Skeletal muscle satellite cell (primary cell): ENCODE measurements around the gene LRRC56.

Experiments used
- H3K27me3 ChIP-seq: 2 replicates; pipeline ENCODE4 v1.7.0; 2013; ENCODE audit warnings: low read length; ENCODE audit not compliant: control insufficient read depth, insufficient read depth
- H3K36me3 ChIP-seq: 2 replicates; pipeline ENCODE4 v1.7.0; 2013; ENCODE audit warnings: mild to moderate bottlenecking, control low read depth, low read length; ENCODE audit not compliant: insufficient read depth
- H3K4me1 ChIP-seq: 2 replicates; pipeline ENCODE4 v1.7.0; 2013; ENCODE audit warnings: low read length; ENCODE audit not compliant: control insufficient read depth, insufficient read depth
- H3K4me2 ChIP-seq: 2 replicates; pipeline ENCODE4 v1.7.0; 2013; ENCODE audit warnings: mild to moderate bottlenecking, low read length
- H3K4me3 ChIP-seq: 2 replicates; pipeline ENCODE4 v1.7.0; 2013; ENCODE audit warnings: low read length
- H3K9ac ChIP-seq: 2 replicates; pipeline ENCODE4 v1.7.0; 2013; ENCODE audit warnings: mild to moderate bottlenecking, low read depth, low read length, moderate library complexity
- H3K9me3 ChIP-seq: replicated peaks from 2 replicates; pipeline ENCODE4 v1.7.0; 2013; ENCODE audit warnings: mild to moderate bottlenecking, control low read depth, low read length

The LRRC56 gene

DNA sequence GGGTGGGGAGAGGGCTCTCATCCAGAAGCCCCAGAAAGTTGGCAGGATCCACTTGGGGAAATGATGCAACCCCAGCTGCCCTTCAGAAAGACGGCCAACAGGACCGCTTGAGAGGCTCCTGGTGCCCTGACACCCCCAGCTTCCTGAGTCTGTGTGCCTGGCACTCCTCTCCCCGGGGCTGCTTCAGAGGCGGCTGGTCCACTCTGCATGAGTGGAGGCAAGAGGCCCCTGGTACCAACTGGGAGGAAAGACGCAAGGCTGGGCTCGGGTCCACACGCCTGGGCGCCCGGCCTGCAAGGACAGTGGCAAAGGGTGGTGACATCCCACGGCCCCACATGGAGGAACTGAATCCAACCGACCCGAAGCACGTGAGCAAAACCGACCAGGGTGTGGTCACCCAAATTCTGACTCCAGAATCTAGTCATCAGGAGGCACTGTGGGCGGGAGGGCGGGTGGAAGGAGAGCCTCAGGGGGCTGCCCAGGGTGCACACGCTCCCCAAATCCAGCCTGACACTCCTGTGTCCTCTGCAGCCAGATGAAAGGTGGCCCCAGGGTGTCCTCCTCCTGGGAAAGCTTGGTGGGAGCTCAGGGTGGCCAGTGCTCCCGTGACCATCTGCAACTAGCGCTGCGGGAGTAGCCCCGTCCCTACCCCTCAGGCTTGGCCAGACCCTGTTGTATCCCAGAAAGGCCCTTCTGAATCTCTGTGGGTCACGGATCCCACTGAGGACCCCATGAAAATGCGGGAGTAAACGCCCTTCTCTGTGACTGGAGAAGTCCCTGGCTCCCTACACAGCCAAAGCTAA lies 33.9 kb upstream of the LRRC56 start:
- peak overlapping the region; percentile 88 for H3K4me3 ChIP-seq

DNA sequence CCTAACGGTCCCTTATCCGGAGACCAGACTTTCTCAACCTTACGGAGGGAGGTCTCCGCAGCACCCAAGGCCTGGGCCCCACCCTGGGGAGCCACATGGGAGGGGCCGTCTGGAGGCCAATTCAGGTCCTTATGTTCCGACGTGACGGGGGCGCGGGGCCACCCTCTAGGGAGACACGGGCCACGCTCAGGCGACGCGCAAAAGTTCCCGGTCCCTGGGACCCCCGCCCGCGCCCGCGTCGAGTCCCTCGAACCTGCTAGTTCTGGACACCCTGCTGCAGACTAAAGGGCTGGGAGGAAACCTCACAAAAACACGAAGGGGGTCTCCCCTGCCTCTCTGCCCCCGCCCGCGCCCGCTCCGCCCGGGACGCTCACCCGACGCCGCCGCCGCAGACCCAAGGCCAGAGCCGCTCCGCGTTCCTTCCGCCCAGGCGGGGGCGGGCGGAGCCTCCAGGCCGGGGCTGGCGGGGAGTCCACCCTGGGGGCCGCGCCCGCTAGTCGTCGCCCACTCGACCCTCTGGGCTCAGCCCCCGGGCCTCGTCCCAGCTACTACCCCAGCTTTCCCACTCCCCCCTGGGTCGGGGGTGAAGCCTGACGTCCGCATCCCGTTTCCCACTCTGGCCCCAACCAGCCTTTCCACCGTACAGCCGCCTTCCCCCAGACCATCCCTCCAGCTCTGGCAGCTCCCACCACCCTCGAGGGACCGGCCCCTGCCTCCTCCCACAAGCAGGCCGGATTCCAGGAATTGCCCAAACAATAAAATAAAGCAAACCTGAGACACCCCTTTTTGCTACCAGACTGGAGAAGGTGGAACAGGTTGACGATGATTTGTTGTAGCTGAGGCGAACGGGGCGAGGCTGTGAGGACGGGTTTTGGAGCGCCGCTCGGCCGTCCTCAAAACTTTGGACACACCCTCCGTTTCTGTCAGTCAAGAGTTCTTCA lies 33.0 kb upstream of the LRRC56 start:
- Histone ChIP-seq H3K4me3 (peak overlapping the region; percentile 88), H3K4me1 (peaks cover 39% of the 10 kb centered on the region), H3K9me3 (no peaks in the 10 kb centered on the region), H3K36me3 (peaks cover 34% of the 10 kb centered on the region), H3K4me2 (peak overlapping the region; percentile 96), H3K27me3 (no peaks in the 10 kb centered on the region), H3K9ac (peak overlapping the region; percentile 99)

More for the DNA sequence above, 33.9 kb upstream of the LRRC56 start:
- Histone ChIP-seq H3K9ac (peak overlapping the region; percentile 99), H3K4me1 (peaks cover 39% of the 10 kb centered on the region), H3K36me3 (peaks cover 40% of the 10 kb centered on the region), H3K27me3 (no peaks in the 10 kb centered on the region), H3K4me2 (peak overlapping the region; percentile 96), H3K9me3 (no peaks in the 10 kb centered on the region)

DNA sequence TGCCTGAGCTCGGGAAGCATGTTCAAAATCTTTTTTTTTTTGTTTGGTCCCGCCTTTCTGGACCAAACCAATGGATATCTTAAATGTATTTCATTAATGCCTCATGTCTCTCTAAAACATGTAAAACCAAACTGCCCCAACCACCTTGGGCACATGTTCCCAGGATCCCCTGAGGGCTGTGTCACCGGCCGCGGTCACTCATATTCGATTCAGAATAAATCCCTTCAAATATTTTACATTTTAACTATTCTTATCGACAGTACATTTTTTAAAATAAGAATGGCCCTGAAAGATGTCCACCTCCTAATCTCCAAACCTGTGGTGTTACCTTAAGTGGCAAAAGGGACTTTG lies 32.4 kb upstream of the LRRC56 start:
- Histone ChIP-seq H3K4me1 (peaks cover 39% of the 10 kb centered on the region), H3K9me3 (no peaks in the 10 kb centered on the region), H3K4me3 (peak overlapping the region; percentile 88), H3K27me3 (no peaks in the 10 kb centered on the region), H3K4me2 (peak overlapping the region; percentile 96), H3K36me3 (peaks cover 31% of the 10 kb centered on the region), H3K9ac (peak overlapping the region; percentile 99)

DNA sequence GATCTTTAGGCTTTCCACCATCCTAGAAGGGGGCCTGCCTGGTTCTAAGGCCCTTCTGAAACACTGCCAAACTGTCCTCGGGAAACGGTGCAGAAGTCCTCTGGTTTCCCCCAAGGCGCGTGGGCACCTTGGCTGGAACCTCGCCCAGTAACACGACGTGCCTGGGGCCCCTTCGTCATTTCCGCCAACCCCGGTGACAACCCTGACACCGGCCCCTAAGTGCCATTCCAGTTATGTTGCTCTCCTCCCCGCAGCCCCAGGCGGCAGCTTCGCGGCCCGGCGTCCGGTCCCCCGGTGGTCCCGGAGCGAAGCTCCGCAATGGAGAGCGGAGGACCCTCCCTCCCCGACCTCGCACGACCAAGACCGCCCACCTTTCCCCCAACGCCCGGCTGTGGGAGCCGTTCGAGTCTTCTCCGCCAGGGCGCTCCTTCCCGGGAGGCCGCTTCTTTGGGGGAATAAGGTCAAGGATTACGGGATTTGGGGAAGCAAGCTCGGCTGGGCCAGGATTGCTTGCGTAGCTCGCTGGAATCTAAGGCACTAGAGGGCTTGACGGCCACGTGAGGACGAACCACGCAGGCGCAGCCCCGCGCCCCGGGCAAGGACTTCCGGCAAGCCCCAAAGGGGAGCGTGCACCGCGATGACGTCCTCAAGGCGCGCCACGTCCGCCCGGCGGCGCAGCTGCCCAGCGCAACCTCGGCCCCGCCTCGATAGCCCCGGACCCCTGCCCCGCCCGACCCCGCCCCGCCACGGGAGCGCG lies 30.9 kb upstream of the LRRC56 start:
- Histone ChIP-seq H3K4me1 (peaks cover 39% of the 10 kb centered on the region), H3K4me2 (peak overlapping the region; percentile 96), H3K9me3 (no peaks in the 10 kb centered on the region)

DNA sequence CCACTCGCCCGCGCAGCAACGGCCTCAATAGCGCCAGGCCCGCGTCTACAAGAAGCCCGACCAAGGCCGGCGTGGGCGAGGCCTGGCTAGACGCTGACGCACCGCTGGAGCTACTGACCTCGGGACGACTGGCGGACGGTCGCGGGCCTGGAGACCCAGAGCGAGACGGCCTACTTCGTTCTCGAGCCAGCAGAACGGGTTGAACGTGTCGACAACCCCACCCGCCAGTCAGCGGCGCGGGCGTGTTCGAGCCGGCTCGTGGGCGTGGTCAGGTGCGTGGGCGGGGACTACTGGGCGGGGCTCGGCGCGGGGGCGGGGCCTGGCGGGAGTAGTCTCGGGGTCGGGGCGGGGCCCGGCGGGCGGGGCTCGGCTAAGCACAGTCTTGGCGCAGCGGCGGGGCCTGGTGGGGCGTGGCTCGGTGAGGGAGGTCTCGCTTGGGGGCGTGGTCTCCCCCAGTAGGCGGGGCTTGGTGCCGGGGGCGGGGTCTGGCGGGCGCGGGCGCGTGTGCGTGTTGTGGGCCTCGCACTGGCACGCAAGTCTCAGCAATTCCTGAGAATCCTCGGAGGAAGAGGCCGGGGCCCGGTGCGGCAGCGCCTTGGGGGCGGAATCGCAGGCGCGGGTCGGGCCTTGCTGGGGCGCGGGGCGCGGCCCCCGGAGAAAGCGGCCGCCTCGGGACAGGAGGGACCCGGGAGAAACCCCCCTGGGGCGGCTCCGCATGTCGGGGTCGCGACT lies 30.2 kb upstream of the LRRC56 start, which contains the start of gene RNH1:
Gene RNH1 (minus strand): TSS at position 248 of the 732 bp plus-strand sequence. CDS start 5,080 bp downstream, outside the sequence.
- Histone ChIP-seq H3K27me3 (no peaks in the 10 kb centered on the region), H3K36me3 (peaks cover 17% of the 10 kb centered on the region), H3K4me1 (peaks cover 36% of the 10 kb centered on the region), H3K4me3 (peak within 1 kb of the TSS; percentile 90), H3K4me2 (peak within 1 kb of the TSS; percentile 99), H3K9ac (peak within 1 kb of the TSS; percentile 99), H3K9me3 (no peaks in the 10 kb centered on the region)

More for the DNA sequence above, 30.9 kb upstream of the LRRC56 start:
- Histone ChIP-seq H3K9ac (peak overlapping the region; percentile 99), H3K27me3 (no peaks in the 10 kb centered on the region), H3K4me3 (peak overlapping the region; percentile 88), H3K36me3 (peaks cover 22% of the 10 kb centered on the region)

DNA sequence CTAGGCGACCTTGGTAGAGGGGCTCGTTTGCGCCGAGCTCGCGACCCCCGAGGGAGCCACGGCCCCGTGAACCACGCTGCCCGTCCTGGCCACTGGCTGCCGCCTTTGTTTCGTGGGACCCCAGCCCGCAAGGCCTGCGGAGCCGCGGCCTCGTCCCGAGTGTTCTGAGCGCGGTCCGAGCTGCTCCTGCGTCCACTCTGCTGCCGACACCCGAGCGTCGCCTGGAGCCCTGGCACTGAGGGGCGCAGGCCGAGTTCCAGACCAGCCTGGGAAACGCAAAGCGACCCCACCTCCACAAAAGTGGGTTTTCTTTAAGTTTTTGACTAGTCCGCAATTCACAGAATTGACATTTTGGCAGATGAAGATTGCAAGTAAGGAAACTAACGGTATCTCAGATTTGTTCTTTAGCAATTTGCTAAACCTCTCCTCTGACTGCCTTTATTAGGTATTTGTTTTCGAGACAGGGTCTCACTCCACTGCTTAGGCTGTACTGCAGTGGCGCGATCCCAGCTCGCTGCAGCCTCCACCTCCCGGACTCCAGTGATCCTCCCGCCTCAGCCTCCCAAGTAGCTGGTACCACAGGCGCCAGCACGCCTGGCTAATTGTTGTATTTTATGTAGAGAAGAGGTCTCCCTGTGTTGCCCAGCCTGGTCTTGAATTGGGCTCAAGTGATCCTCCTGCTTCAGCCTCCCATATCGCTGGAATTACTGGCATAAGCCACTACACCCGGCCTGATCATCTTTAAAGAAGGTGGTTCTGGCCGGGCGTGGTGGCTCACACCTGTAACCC lies 29.4 kb upstream of the LRRC56 start:
- Histone ChIP-seq H3K4me1 (peaks cover 29% of the 10 kb centered on the region), H3K4me3 (peak overlapping the region; percentile 90), H3K9ac (peak overlapping the region; percentile 99), H3K4me2 (peak overlapping the region; percentile 99), H3K36me3 (peaks cover 22% of the 10 kb centered on the region), H3K27me3 (no peaks in the 10 kb centered on the region), H3K9me3 (no peaks in the 10 kb centered on the region)

DNA sequence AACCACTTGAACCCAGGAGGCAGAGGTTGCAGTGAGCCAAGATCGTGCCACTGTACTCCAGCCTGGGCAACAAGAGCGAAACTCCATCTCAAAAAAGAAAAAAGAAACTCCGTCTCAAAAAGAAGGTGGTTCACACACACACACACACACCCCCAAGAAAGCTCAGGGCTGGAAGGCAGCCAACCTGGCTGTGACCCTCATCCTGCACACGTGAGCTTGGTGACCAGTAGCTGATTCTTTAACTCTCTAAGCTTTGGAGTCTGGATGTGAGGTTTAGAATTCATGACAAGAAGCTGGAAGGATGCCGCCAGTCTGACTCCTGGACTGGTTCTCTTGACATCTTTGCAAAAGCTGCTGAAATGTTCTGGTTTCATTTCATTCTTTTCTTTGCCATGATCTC lies 28.4 kb upstream of the LRRC56 start:
- Histone ChIP-seq H3K4me3 (no peak overlapping the region), H3K4me2 (no peak overlapping the region), H3K36me3 (peaks cover 28% of the 10 kb centered on the region), H3K4me1 (peaks cover 20% of the 10 kb centered on the region), H3K27me3 (no peaks in the 10 kb centered on the region), H3K9me3 (no peaks in the 10 kb centered on the region), H3K9ac (no peak overlapping the region)

DNA sequence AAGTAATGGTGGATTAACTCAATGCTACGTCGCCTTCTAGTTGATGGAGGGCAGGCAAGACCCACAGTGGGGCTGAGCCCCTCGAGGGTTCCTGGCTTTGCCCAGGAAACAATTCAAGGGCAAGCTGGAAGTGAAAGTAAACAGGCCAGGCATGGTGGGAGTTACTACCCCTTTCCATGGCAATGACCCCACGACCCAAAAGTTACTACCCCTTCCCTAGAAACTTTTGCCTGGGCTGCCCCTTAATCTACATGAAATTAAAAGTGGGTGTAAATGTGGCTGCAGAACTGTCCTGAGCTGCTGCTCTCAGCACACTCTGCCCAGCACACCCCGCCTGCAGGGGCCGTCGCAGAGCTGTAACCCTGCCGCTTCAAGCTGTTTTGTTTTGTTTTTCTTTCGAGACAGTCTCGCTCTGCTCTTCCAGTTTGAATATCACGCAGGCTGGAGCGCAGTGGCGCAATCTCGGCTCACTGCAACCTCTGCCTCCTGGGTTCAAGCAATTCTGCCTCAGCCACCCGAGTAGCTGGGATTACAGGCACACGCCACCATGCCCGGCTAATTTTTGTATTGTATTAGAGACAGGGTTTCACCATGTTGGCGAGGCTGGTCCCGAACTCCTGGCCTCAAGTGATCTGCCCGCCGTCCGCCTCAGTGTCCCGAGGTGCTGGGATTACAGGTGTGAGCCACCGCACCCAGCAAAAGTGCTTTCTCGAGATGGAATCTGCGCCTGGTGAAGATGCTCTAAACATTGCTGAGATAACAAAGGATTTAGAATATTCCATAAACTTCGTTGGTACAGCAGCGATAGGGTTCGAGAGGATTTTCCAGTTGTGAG lies 24.3 kb upstream of the LRRC56 start:
- H3K4me3 ChIP-seq, result no peak overlapping the region
- H3K27me3 ChIP-seq, result no peaks in the 10 kb centered on the region
- H3K9ac ChIP-seq, result no peak overlapping the region
- H3K36me3 ChIP-seq, result peaks cover 33% of the 10 kb centered on the region
- peaks cover 2% of the 10 kb centered on the region for H3K4me1 ChIP-seq
- H3K4me2 ChIP-seq, result no peak overlapping the region
- H3K9me3 ChIP-seq, result no peaks in the 10 kb centered on the region

DNA sequence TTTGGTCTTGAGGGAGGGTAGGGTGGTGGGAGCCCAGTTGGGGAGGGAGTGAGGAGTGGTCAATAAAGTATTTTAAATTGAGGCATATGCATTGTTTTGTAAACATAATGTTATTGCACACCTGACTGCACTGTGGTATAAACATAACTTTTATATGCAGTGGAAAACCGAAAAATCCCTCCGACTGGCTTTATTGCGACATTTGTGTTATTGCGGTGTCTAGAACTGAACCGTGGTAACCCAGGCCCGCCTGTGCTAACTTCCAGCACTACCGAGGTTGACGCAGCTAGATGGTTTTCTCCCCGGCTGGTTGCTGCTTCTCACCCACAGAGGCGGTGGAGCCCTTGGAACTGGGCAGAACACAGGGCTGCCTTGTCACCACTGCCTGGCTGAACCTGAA lies 22.7 kb upstream of the LRRC56 start:
- H3K4me2 ChIP-seq, result no peak overlapping the region
- peaks cover 29% of the 10 kb centered on the region for H3K36me3 ChIP-seq
- H3K4me1 ChIP-seq, result peaks cover 4% of the 10 kb centered on the region
- no peak overlapping the region for H3K9ac ChIP-seq
- no peak overlapping the region for H3K4me3 ChIP-seq
- H3K27me3 ChIP-seq, result no peaks in the 10 kb centered on the region
- no peaks in the 10 kb centered on the region for H3K9me3 ChIP-seq
